Suppressor macrophage treated with lipopolysaccharide for 1 hour (primary cell): ENCODE results near the gene ARPIN.
A peak's percentile ranks its signal among the peaks of the same experiment; 100 is the strongest.
"Not testable (repeated sequence)": the region's sequence is repeated elsewhere in the genome, so short reads cannot be mapped to it uniquely, and the experiment has no call there.

Experiments
- DNase-seq, 3 donors: peaks; one replicate each; pipeline ENCODE4 v3.0.0-alpha.2; 2020 to 2022

The ARPIN gene

DNA sequence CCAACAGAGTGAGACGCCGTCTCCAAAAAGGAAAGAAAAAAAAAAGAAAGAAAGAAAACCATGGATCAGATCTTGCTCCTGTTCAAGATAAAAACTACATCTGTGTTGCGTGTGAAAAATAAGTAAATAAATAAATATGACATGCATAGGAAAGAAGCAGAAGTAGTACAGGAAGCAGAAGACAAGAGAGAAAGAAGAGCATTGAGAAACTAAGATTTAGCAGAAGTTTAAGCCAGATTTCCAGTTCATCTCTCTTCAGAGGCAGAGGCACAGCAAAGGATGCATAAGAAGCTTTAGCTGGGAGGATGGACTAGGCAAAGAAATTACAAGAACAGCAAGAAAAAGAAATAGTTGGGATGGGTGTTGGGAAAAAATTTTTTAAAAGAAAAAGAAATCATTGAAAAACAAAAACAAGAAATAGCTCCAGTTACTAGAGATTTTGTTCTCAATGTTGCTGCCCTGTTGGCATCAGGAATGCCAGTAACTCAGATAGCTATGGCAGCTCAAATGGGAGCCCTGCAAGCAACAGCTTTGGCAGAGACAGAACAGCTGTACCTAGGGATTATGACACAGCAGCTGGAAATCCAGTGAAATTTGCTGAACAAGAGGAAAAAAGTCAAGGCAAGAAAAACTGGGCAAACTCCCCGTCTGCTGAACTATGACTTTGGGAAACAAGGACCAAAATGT, 36.2 kb downstream of the ARPIN start:
- DNase-seq = peak; percentile 12 to 61 (median 55)

DNA sequence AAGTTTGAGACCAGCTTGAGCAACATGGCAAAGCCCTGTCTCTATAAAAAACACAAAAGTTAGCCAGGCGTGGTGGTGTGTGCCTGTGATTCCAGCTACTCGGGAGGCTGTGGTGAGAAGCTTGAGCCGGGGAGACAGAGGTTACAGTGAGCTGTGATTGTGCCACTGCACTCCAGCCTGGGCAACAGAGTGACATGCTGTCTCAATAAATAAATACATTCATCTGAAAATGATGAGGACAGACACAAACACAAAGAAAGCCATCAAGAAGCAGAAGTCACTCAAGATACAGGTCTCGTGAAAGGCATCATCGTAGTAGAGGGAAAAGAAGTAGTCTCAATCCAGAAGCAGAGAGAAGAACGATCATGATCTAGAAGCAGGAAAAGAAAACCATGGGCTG, 37.0 kb downstream of the ARPIN start:
- no peak for DNase-seq

DNA sequence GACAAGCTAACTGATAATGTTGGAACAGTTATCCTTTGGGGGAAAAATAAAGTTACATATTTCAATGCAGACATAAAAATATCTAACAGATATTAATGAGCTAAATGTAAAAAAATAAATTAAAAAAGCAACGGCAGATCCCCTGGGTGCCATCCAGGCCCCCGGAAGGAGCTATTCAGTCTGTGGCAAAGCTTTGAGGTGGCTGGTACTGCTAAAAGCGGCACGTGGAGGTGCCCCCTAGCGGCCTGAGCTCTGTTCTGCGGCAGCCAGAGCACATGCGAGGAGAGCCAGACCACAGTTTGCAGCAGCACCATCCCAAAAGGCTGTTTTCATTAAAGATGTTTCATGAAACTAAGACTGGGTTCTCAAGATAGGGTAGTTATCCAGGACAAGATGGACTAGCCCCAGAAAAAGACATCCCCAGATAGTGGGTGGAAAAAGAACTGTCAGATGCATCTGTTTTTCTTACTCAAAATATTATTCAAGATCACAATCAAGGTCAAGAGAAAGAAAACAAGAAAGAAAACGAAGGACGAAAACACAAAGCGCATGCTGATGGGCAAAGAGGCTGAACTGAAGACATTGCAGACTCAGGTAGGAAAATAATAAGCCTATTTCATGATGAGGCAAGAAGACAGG, 37.7 kb downstream of the ARPIN start:
- DNase-seq = peak; percentile 86 to 93 (median 89)

DNA sequence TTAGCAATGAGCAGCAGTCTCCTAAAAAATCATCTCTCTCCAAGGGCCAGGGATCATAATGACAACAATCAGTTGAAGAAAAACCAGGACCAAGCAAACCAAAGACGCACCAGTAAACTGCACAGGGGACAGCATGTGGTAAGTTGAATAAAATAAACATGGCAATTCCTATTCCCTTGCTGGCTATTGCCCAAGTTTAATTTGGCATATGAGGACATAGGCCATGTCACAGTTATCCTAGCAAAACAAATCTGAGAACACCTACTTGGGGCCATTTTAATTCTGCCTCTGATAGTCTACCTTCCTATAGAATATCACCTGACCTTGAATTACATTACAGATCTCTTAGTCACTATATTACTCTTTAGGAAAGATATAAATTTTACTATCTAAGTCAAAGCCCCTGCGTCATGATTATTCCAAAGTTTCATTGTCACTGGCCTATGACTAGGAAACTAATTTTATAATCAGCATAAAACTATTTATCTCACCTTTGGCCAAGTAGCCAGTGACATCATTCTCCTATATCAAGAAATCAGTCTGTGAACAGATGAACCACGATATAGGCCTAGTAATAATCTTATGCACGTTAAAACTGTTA, 42.0 kb downstream of the ARPIN start:
- DNase-seq = no peak

DNA sequence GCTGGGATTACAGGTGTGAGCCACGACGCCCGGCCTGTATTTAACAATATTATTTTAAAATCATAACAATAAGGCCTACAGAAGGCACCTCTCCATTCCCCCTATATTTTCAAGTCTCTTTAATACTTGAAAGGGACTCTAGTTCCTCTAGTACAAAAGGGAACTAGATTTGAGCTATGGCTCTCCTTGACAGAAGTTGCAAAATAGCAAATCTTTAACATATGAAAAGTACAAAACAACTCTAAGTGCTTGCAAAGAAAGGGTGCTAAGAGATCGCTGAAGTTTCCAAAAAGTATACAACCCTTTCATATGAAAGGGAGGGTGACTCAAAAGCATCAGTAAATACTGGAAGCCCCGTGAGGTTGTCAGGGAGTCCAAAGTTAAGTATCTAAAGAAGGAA, 42.7 kb downstream of the ARPIN start:
- DNase-seq = peak in 1 of 3 donors; percentile 43

DNA sequence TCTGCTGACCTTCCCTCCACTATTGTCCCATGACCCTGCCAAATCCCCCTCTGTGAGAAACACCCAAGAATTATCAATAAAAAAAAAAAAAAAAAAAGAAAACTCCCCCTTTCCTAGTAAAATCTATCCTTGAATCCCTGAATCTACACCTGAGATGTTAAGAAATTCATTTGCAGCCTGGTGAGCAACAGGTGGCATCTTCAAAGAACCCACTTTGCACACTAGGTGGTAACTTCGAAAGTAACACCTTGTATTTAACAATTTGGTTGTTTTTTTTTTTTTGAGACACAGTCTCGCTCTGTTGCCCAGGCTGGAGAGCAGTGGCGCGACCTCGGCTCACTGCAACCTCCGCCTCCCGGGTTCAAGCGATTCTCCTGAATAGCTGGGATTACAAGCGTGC, 43.3 kb downstream of the ARPIN start:
- not testable (repeated sequence) for DNase-seq

DNA sequence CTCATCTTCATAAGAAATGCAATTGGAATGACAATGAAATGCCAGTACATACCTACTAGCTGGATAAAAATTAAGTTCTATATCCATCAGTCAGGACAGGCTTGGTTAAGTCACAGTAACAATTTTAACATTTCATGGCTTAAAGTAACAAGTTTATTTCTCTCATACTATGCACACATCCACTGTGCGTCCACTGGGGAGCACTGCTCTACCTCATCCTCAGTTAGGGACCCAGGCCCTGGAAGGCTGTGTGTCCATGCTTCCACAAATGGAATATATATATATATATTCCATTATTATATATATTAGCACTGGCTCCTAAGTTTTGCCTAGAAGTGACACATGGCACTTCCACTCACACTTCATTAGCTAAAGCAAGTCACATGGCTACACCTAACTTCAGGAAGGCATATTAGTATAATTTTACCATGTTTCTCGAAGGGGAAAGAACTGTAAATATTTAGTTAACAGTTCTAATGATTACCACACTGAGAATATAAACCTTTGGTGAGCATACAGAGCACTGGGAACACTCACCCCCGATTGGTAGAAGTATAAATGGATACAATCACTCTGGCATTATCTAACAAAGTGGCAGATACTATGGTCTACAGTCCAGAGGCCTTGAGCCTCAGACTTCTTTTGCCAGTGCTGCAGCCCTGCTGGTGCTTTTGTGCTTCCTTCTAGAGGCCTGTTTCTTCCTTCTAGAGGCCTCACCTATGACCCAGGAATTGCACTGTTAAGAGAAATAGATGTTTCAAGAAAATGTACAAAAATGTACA, 47.6 kb downstream of the ARPIN start:
- DNase-seq = no peak

DNA sequence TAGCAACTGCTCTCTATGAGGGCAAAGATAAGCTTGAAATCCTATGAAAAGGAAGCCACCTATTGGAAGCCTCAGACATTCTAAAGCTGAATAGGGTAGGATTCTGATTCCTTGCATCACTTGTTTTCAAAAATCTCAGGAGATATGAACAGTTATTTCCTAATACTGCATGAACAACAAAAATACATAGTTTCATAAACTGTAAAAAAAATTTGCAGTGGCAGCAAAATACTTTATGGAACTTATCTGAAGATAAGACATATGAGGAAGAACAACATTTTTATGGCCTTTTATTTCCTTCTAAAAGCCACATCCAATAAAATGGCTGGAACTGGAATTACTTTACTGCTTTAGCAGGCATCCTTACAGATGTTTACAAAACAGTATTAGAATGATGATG, 48.8 kb downstream of the ARPIN start:
- DNase-seq = no peak

DNA sequence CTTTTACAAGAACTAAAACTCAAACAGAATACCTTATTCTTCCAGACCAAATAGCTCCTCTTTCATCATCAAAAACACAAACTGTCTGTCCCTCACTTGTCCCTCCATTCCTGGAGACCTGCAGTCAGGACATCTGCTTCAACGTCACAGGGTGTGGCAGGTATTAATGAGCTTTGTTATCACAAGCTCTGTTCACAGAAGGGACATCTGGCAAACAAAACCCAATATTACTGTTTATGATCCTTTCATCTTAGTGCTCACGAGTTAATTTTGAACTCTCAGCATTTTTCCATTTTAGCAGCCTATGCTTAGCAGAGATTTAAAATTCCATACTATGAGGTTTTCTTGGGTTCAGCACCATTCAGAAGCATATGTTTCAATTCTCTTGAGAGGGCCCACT, 51.9 kb downstream of the ARPIN start:
- DNase-seq = no peak

DNA sequence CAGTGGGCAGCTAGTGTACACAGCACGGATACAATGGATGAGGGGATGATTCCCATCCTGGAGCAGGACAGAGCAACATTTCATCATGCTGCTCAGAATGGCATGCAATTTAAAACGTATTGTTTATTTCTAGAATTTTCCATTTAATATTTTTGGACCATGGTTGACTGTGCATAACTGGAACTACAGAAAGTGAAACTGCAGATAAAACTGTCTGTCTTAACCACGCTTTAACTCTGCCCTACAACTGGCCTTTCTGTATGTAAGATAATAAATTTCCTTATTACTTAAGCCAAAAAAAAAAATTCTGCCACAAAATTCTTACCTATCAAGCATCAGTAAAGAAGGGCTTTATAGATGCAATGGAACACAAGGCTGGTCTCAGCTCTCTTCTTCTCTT, 52.3 kb downstream of the ARPIN start:
- no peak for DNase-seq

DNA sequence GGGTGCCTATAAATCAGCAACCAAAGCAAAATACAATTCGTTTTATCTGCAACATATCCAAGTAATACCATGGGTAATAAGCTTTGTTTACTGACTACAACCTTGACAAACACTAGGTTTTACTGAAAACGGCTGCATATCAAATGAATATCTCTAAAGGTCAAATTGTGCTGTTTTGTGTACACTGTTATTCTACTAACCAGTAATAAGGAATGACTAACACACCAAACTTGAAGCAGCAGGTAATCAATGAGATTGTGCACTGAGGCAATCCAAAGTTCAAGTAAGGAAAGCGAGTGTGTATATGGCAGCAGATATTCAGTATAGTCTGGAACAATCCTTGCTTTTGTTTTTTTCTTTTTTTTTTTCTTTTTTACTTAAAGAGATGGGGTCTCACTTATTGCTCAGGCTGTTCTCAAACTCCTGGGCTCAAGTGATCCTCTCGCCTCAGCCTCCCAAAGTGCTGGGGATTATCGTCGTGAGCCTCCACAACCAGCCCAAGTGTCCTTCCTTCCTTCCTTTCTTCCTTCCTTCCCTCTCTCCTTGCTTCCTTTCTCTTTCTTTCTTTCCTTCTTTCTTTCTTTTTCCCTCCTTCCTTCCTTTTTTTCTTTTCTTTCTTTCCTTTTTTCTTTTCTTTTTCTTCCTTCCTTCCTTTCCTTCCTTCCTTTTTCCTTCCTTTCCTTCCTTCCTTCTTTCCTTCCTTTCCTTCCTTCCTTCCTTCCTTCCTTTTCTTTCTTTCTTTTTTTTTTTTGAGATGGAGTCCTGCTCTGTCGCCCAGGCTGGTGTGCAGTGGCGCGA, 53.9 kb downstream of the ARPIN start:
- DNase-seq = no peak

DNA sequence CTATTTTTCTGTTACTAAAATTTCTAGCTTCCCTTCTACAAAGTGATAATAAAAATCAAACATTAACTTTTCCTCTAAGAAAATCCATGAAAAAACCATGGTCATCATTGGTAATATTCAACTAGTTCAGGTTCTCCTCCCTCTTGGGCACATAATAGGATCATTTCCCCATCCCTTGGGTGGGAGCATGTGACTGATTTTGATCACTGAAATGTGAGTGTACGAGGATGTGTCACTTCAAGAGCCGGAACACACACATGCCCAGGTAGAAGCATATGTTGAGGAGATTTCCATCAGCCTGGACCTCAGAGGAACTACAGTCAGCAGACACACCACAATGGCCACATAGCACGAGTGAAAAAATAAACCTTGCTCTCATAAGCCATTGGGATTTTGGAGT, 55.1 kb downstream of the ARPIN start:
- no peak for DNase-seq

DNA sequence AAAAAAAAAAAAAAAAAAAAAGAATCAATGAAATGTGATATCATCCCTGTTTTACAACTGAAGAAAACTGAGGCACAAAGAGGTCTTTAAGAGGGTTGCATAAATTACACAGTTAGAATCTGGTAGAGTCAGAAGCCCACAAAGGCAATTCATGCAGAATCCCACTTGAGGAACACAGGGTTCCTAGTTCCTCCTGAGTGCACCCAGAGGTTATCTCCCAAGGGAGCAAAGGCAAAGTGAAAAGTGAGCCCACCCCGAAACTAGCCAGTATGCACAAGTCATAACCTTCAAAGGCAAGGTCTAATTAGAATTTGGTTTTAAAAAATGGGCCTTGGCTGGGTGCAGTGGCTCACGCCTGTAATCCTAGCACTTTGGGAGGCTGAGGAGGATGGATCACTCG, 56.8 kb downstream of the ARPIN start:
- no peak for DNase-seq

DNA sequence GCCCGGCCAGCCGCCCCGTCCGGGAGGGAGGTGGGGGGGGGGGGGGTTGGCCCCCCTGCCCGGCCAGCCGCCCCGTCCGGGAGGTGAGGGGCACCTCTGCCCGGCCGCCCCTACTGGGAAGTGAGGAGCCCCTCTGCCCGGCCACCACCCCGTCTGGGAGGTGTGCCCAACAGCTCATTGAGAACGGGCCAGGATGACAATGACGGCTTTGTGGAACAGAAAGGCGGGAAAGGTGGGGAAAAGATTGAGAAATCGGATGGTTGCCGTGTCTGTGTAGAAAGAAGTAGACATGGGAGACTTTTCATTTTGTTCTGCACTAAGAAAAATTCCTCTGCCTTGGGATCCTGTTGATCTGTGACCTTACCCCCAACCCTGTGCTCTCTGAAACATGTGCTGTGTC, 57.9 kb downstream of the ARPIN start:
- DNase-seq = not testable (repeated sequence)

DNA sequence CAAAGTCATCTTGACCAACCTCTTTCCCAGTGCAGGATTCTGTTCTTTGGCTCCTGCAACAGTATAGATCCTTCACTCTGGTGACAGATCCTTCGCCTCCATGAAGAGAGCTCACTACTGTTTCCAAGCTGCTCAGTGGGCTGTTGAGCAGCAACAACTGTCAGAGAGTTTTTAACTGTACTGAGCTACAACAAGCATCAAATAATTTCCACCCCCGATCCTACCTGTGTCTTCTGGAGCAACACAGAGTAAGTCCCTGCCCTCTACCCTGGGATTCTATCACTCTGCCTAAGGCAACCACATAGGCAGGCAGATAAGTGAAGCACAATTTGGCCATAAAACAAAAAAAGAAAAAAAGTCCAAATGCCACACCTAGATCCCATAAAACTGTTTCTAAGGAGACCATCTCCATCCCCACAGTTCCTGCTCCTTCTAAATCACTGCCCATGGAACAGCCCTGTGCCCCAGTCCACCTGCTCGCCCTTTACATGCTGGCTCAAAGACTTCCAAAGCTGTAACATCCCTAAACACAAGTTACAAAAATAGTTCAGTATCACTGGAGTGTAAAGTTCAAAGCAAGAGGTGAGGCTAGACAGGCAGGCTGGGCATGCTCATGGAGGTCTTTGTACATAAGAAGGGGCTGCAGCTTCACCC, 60.3 kb downstream of the ARPIN start:
- no peak for DNase-seq

DNA sequence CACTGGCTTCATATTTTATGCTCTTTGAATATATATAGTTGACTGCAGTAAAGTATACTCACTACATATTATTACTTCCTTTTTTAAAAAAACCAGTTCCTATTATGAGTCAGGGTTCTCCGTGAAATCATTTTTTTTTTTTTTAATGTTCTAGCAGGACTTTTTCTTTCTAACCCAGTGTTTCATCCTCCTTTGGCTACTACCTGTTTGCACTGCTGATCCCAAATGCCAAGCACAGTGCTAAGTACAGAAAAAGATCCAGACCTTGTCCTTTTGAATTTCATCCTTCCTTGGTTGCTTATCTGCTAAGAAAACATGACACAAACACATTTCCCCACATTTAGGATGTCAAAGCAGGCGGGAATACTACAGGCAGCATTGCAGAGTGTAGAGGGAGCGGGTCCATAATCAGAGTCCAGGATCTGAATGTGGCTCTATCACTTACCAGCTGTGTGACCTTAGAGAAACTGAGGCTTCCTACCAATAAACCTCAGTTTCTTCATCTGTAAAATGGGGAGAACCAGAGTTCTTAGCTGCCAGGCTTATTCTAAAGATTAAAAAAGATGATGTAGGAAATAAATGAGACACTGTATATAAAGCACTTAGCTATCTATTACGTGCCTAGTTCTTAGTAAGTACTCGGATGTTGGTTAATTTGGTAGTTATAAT, 60.9 kb downstream of the ARPIN start:
- DNase-seq = peak; percentile 36 to 85 (median 78)

DNA sequence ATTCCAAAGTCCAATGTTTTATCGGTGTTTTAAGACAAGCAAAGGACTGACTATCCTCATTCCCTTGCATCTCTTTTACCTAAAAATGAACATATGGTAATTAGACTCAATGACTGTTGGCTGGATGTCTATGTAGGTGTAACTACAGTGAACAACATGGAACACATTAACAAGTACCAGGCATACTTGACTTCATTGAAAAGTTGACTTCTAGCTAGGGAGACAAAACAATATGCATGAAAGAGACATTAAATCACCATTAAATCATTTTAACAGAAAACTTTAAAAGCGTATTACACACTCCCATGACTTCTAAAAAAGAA, 63.8 kb downstream of the ARPIN start:
- no peak for DNase-seq

DNA sequence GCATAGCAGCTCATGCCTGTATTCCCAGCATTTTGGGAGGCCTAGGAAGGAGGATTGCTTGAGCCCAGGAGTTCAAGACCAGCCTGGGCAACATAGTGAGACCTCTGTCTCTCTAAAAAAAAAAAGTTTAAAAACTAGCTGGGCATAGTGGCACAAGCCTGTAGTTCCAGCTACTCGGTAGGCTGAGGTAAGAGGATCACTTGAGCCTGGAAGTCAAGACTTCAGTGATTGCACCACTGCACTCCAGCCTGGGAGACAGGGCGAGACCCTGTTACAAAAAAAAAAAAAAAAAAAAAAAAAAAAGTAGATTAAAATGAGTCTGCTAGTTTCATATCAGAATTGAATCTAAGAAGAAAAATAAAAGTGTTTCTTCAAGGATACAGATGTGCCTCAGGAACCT, 65.7 kb downstream of the ARPIN start:
- no peak for DNase-seq

DNA sequence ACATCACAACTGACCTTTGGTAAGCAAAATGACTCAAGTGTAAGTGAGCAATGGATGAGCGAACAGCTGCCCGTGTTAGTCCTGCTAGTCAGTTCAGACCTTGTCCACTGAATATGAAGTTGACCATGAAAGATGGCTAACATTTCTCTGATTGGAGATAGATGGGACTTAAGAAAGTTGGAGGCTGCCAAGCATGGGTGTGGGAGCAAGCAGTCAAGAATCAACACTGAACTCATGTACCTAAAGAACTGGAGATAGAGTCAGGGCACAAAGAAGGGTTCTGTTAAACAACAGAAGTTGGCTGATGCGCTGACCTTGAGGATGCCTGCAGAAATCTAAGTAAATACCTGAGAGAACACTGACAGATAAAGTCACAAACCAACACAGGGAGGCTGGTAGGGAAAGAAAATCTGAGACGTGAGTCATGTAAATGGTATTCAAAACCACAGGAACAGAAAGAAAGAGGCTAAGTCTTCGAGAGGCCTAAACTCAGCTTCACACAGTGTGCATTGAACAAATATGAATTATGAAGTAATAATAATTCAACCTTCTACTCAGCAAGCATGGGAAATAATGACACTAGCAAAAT, 67.4 kb downstream of the ARPIN start:
- peak in 2 of 3 donors; percentile 51 to 56 for DNase-seq
